Endodermal cell (in vitro differentiated cells): ENCODE measurements around the gene ZDHHC6. TPM values are rescaled to one million over a fixed set of nuclear protein-coding genes. Genes with fewer than 3 reads are reported as not detected.
"Not testable (repeated sequence)": the region's sequence is repeated elsewhere in the genome, so short reads cannot be mapped to it uniquely, and the experiment has no call there.

ENCODE experiments used
- DNase-seq: peaks from one replicate; pipeline ENCODE4 v3.0.0-alpha.2; 2017
- H3K27ac ChIP-seq: 2 replicates; pipeline ENCODE4 v1.5.1; 2013; ENCODE audit warnings: mild to moderate bottlenecking, low read depth, low read length, moderate library complexity
- H3K27me3 ChIP-seq: 2 replicates; pipeline ENCODE4 v1.6.1; 2013; ENCODE audit warnings: mild to moderate bottlenecking, low read length, moderate library complexity; ENCODE audit not compliant: insufficient read depth, control insufficient read depth, poor library complexity, severe bottlenecking
- H3K36me3 ChIP-seq: 2 replicates; pipeline ENCODE4 v1.7.0; 2013; ENCODE audit warnings: mild to moderate bottlenecking, low read length, moderate library complexity; ENCODE audit not compliant: control insufficient read depth, insufficient read depth
- H3K4me1 ChIP-seq: one replicate; pipeline ENCODE4 v1.7.0; 2013; ENCODE audit warnings: low read length; ENCODE audit not compliant: control insufficient read depth, insufficient read depth
- H3K4me3 ChIP-seq: 2 replicates; pipeline ENCODE4 v1.5.1; 2013; ENCODE audit warnings: mild to moderate bottlenecking, low read length, moderate library complexity
- H3K9ac ChIP-seq: 2 replicates; pipeline ENCODE4 v1.6.1; 2013; ENCODE audit warnings: mild to moderate bottlenecking, low read length, moderate library complexity; ENCODE audit not compliant: poor library complexity, severe bottlenecking; ENCODE audit errors: extremely low read depth
- H3K9me3 ChIP-seq: 2 replicates; pipeline ENCODE4 v1.6.1; 2013; ENCODE audit warnings: mild to moderate bottlenecking, low read length, moderate library complexity; ENCODE audit not compliant: control insufficient read depth
- H3K27ac Mint-ChIP-seq: 2 replicates; pipeline ENCODE4 v1.8.0; 2020; ENCODE audit warnings: mixed read lengths
- H3K27me3 Mint-ChIP-seq: 2 replicates; pipeline ENCODE4 v1.8.0; 2021; ENCODE audit warnings: mild to moderate bottlenecking, mixed read lengths; ENCODE audit not compliant: insufficient read depth
- H3K36me3 Mint-ChIP-seq: 2 replicates; pipeline ENCODE4 v1.8.0; 2020; ENCODE audit warnings: low read depth, mixed read lengths
- H3K4me1 Mint-ChIP-seq: 2 replicates; pipeline ENCODE4 v1.8.0; 2020; ENCODE audit warnings: mixed read lengths
- H3K4me3 Mint-ChIP-seq: 2 replicates; pipeline ENCODE4 v1.8.0; 2020; ENCODE audit warnings: mild to moderate bottlenecking, moderate library complexity, mixed read lengths
- H3K9me3 Mint-ChIP-seq: 2 replicates; pipeline ENCODE4 v1.8.0; 2020; ENCODE audit warnings: mild to moderate bottlenecking, mixed read lengths
- WGBS, 2 experiments: methylation state at CpG; one replicate each; pipeline versions ENCODE4 v1.1.5 to v1.1.7; 2013; ENCODE audit warnings: missing lambda C conversion rate in 2 of 2, mixed read lengths in 1 of 2; ENCODE audit not compliant: insufficient coverage in 1 of 2, insufficient read length in 1 of 2; 5-methylcytosine and 5-hydroxymethylcytosine counted together
- total RNA-seq, 2 donors: library from RNA; stranded (reverse); fragmentation: NEBNext Ultra II Directional in 1 of 2; extraction: Animal tissue kit (Norgen Biotek cat#: 25700) in 1 of 2; gene quantifications; 2 replicates in 1 of 2; 3 replicates in 1 of 2; pipeline ENCODE4 v1.2.1, GENCODE V29; 2021
- TF ChIP-seq, protein P1 (sequence below): fragments of 200-600 bp; sonication (generic); conservative IDR thresholded peaks from 2 replicates; pipeline ENCODE4 v1.5.0; 2021; ENCODE audit warnings: antibody characterized with exemption, mild to moderate bottlenecking

Gene ZDHHC6
- total RNA-seq, 2 donors from 2014 or later = 30.4 to 35.7 TPM

DNA sequence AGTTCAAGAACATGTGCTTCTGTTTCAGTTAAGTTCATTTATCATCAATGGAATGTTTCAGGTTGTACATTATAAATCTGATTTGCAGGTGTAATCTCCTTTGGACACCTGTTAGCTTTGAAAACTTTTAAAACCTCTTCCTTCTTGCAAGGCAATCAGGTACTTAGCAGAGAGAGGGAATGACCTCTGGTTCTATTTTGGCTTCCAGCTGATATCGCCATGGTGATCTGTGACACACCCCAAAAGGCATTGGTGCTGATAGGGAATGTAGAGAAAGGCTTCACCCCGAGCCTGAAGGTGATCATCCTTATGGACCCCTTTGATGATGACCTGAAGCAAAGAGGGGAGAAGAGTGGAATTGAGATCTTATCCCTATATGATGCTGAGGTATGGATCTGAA, 37.4 kb downstream of the ZDHHC6 start:
- Mint-ChIP-seq H3K4me3 (no peak overlapping the region), H3K27me3 (peaks cover 6% of the 10 kb centered on the region), H3K4me1 (peaks cover 20% of the 10 kb centered on the region), H3K36me3 (no peaks in the 10 kb centered on the region), H3K27ac (no peak overlapping the region), H3K9me3 (peaks cover 4% of the 10 kb centered on the region)
- Histone ChIP-seq H3K27ac (no peak overlapping the region), H3K36me3 (no peaks in the 10 kb centered on the region), H3K27me3 (no peaks in the 10 kb centered on the region), H3K4me3 (no peak overlapping the region), H3K9ac (no peak overlapping the region), H3K4me1 (no peaks in the 10 kb centered on the region), H3K9me3 (no peaks in the 10 kb centered on the region)
- WGBS, 2 experiments = 88 to 92% methylated on average over 2 of the region's 2 CpGs
- DNase-seq = no peak
- TF ChIP-seq, protein P1, sequence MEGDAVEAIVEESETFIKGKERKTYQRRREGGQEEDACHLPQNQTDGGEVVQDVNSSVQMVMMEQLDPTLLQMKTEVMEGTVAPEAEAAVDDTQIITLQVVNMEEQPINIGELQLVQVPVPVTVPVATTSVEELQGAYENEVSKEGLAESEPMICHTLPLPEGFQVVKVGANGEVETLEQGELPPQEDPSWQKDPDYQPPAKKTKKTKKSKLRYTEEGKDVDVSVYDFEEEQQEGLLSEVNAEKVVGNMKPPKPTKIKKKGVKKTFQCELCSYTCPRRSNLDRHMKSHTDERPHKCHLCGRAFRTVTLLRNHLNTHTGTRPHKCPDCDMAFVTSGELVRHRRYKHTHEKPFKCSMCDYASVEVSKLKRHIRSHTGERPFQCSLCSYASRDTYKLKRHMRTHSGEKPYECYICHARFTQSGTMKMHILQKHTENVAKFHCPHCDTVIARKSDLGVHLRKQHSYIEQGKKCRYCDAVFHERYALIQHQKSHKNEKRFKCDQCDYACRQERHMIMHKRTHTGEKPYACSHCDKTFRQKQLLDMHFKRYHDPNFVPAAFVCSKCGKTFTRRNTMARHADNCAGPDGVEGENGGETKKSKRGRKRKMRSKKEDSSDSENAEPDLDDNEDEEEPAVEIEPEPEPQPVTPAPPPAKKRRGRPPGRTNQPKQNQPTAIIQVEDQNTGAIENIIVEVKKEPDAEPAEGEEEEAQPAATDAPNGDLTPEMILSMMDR = no peak

- Histone ChIP-seq H3K9me3 (no peaks in the 10 kb centered on the region), H3K4me3 (no peak overlapping the region), H3K27ac (no peak overlapping the region), H3K4me1 (no peaks in the 10 kb centered on the region), H3K9ac (no peak overlapping the region), H3K27me3 (no peaks in the 10 kb centered on the region), H3K36me3 (no peaks in the 10 kb centered on the region)
- Mint-ChIP-seq H3K27me3 (peaks cover 6% of the 10 kb centered on the region), H3K4me1 (peaks cover 20% of the 10 kb centered on the region), H3K27ac (no peak overlapping the region), H3K36me3 (no peaks in the 10 kb centered on the region), H3K4me3 (no peak overlapping the region), H3K9me3 (peaks cover 4% of the 10 kb centered on the region)
- WGBS, 2 experiments = 85 to 89% methylated on average over 1 of the region's 1 CpG
- DNase-seq = no peak
- TF ChIP-seq, protein P1 = no peak
Observed at GRCh38 chr10:112407696-112408095, 39.0 kb downstream of the ZDHHC6 start.

DNA sequence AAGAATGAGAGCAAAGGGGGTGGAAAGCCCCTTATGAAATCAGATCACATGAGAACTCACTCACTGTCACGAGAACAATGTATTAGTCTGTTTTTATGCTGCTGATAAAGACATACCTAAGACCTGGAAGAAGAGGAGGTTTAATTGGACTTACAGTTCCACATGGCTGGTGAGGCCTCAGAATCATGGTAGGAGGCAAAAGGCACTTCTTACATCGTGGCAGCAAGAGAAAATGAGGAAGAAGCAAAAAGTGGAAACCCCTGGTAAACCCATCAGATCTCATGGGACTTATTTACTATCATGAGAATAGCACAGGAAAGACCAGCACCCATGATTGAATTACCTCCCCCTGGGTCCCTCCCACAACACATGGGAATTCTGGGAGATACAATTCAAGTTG, 39.9 kb downstream of the ZDHHC6 start:
- not testable (repeated sequence) for H3K27me3 ChIP-seq, H3K27me3 Mint-ChIP-seq, H3K36me3 ChIP-seq, H3K36me3 Mint-ChIP-seq, H3K4me1 ChIP-seq, H3K9me3 Mint-ChIP-seq, H3K27ac Mint-ChIP-seq, H3K4me3 Mint-ChIP-seq, H3K4me3 ChIP-seq, H3K9me3 ChIP-seq, H3K27ac ChIP-seq, DNase-seq, H3K9ac ChIP-seq
- peaks cover 20% of the 10 kb centered on the region for H3K4me1 Mint-ChIP-seq
- 88 to 100% methylated on average over 1 to 2 of the region's 2 CpGs for WGBS, 2 experiments

DNA sequence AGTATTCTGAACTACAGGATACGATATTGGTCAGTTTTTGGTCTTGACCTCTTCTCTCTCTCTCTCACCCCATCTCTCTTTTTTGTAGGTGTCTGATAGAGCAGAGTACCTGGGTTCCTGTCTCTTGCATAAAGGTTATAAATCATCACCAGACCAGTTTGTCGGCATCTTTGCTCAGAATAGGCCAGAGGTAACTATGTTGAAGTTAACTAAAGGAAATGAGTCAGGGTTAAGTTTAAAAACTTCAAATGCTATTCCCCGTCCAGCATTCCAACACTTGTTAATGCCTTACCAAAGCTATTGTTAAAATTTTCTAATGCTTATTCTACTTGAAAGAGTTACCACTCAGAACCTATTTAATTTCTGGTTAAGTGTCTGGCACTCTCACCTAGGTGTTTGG, 42.1 kb downstream of the ZDHHC6 start:
- H3K27ac ChIP-seq = no peak overlapping the region
- no peak overlapping the region for H3K9ac ChIP-seq
- no peak overlapping the region for H3K27ac Mint-ChIP-seq

More for the DNA sequence above, 42.1 kb downstream of the ZDHHC6 start:
- Mint-ChIP-seq H3K36me3 (no peaks in the 10 kb centered on the region), H3K4me3 (no peak overlapping the region), H3K4me1 (peaks cover 20% of the 10 kb centered on the region), H3K9me3 (peaks cover 4% of the 10 kb centered on the region), H3K27me3 (no peaks in the 10 kb centered on the region)
- H3K4me3 ChIP-seq = no peak overlapping the region
- H3K27me3 ChIP-seq = no peaks in the 10 kb centered on the region
- no peaks in the 10 kb centered on the region for H3K36me3 ChIP-seq
- no peaks in the 10 kb centered on the region for H3K4me1 ChIP-seq
- TF ChIP-seq, protein P1 = no peak
- WGBS, 2 experiments = 88 to 100% methylated on average over 1 to 3 of the region's 3 CpGs
- no peaks in the 10 kb centered on the region for H3K9me3 ChIP-seq
- no peak for DNase-seq
